ENCODE data around the gene SPACA9.

Gene SPACA9

GRCh38 chr9:132892400-132892799, 13.7 kb downstream of the SPACA9 start:
- no peak overlapping the region for H3K56ac ChIP-seq (ENCODE audit: low read length)
- H3K4me1 ChIP-seq (ENCODE audit: control insufficient read depth, low read depth, low read length) = no peaks in the 10 kb centered on the region
- no peak overlapping the region for H2BK120ac ChIP-seq (ENCODE audit: low read depth, low read length)
- H4K8ac ChIP-seq (ENCODE audit: low read depth, low read length) = no peak overlapping the region
- H3K18ac ChIP-seq (ENCODE audit: low read length) = no peak overlapping the region
- no peak overlapping the region for H3K4ac ChIP-seq (ENCODE audit: low read depth, low read length)
- no peak overlapping the region for H3K4me2 ChIP-seq (ENCODE audit: low read length)
- WGBS (ENCODE audit: extremely low coverage, insufficient coverage, low lambda C conversion rate) = no CpG with 5 or more reads among the region's 9 CpGs
- H2BK15ac ChIP-seq (replicated peaks; ENCODE audit: low read depth) = no peak overlapping the region
- peaks cover 7% of the 10 kb centered on the region for H3K36me3 ChIP-seq (ENCODE audit: control insufficient read depth, insufficient read depth, low read length)
- H3K9ac ChIP-seq (ENCODE audit: low read length) = no peak overlapping the region
- no peak overlapping the region for H2AK5ac ChIP-seq (ENCODE audit: low read length)
- no peak for DNase-seq
- H3K27me3 ChIP-seq (ENCODE audit: insufficient read depth, low read length, poor library complexity) = no peaks in the 10 kb centered on the region
- no peak overlapping the region for H3K23ac ChIP-seq (ENCODE audit: low read length)
- H2BK5ac ChIP-seq (ENCODE audit: low read length) = no peak overlapping the region
- no peaks in the 10 kb centered on the region for H3K79me2 ChIP-seq (ENCODE audit: control insufficient read depth, insufficient read depth, low read length)
- H3K79me1 ChIP-seq (ENCODE audit: low read length) = no peaks in the 10 kb centered on the region
- H3K4me3 ChIP-seq (ENCODE audit: low read length) = no peak overlapping the region
- no peak overlapping the region for H3K27ac ChIP-seq (ENCODE audit: low read depth, low read length)
- H4K5ac ChIP-seq (ENCODE audit: low read length) = no peak overlapping the region

GRCh38 chr9:132894346-132894745, 15.6 kb downstream of the SPACA9 start:
- Histone ChIP-seq H3K18ac (ENCODE audit: low read length) (no peak overlapping the region), H3K79me1 (ENCODE audit: low read length) (no peaks in the 10 kb centered on the region), H2BK15ac (replicated peaks; ENCODE audit: low read depth) (no peak overlapping the region), H2BK120ac (ENCODE audit: low read depth, low read length) (no peak overlapping the region), H3K4ac (ENCODE audit: low read depth, low read length) (no peak overlapping the region), H2BK5ac (ENCODE audit: low read length) (no peak overlapping the region), H4K5ac (ENCODE audit: low read length) (no peak overlapping the region), H3K4me3 (ENCODE audit: low read length) (no peak overlapping the region), H3K4me2 (ENCODE audit: low read length) (no peak overlapping the region), H3K27ac (ENCODE audit: low read depth, low read length) (no peak overlapping the region), H3K23ac (ENCODE audit: low read length) (no peak overlapping the region), H3K9ac (ENCODE audit: low read length) (no peak overlapping the region), H3K56ac (ENCODE audit: low read length) (no peak overlapping the region), H3K36me3 (ENCODE audit: control insufficient read depth, insufficient read depth, low read length) (peaks cover 8% of the 10 kb centered on the region), H3K27me3 (ENCODE audit: insufficient read depth, low read length, poor library complexity) (no peaks in the 10 kb centered on the region), H2AK5ac (ENCODE audit: low read length) (no peak overlapping the region), H3K4me1 (ENCODE audit: control insufficient read depth, low read depth, low read length) (no peaks in the 10 kb centered on the region), H4K8ac (ENCODE audit: low read depth, low read length) (no peak overlapping the region), H3K79me2 (ENCODE audit: control insufficient read depth, insufficient read depth, low read length) (no peaks in the 10 kb centered on the region)
- no CpG with 5 or more reads among the region's 5 CpGs for WGBS (ENCODE audit: extremely low coverage, insufficient coverage, low lambda C conversion rate)
- no peak for DNase-seq

GRCh38 chr9:132894862-132895835, 16.5 kb downstream of the SPACA9 start:
- Histone ChIP-seq H3K23ac (ENCODE audit: low read length) (no peak overlapping the region), H3K36me3 (ENCODE audit: control insufficient read depth, insufficient read depth, low read length) (peaks cover 8% of the 10 kb centered on the region), H2BK120ac (ENCODE audit: low read depth, low read length) (no peak overlapping the region), H2BK5ac (ENCODE audit: low read length) (no peak overlapping the region), H4K8ac (ENCODE audit: low read depth, low read length) (no peak overlapping the region), H3K79me1 (ENCODE audit: low read length) (no peaks in the 10 kb centered on the region), H3K18ac (ENCODE audit: low read length) (no peak overlapping the region), H3K79me2 (ENCODE audit: control insufficient read depth, insufficient read depth, low read length) (no peaks in the 10 kb centered on the region), H2AK5ac (ENCODE audit: low read length) (no peak overlapping the region), H3K4me2 (ENCODE audit: low read length) (no peak overlapping the region), H3K9ac (ENCODE audit: low read length) (no peak overlapping the region), H3K56ac (ENCODE audit: low read length) (no peak overlapping the region), H3K4ac (ENCODE audit: low read depth, low read length) (no peak overlapping the region), H3K27me3 (ENCODE audit: insufficient read depth, low read length, poor library complexity) (no peaks in the 10 kb centered on the region), H2BK15ac (replicated peaks; ENCODE audit: low read depth) (no peak overlapping the region), H3K4me3 (ENCODE audit: low read length) (no peak overlapping the region), H4K5ac (ENCODE audit: low read length) (no peak overlapping the region), H3K27ac (ENCODE audit: low read depth, low read length) (no peak overlapping the region), H3K4me1 (ENCODE audit: control insufficient read depth, low read depth, low read length) (no peaks in the 10 kb centered on the region)
- no CpG with 5 or more reads among the region's 9 CpGs for WGBS (ENCODE audit: extremely low coverage, insufficient coverage, low lambda C conversion rate)
- no peak for DNase-seq

- Histone ChIP-seq H3K4me3 (ENCODE audit: low read length) (no peak overlapping the region), H2BK15ac (replicated peaks; ENCODE audit: low read depth) (no peak overlapping the region), H3K4ac (ENCODE audit: low read depth, low read length) (no peak overlapping the region), H3K23ac (ENCODE audit: low read length) (no peak overlapping the region), H4K8ac (ENCODE audit: low read depth, low read length) (no peak overlapping the region), H3K18ac (ENCODE audit: low read length) (no peak overlapping the region), H3K79me1 (ENCODE audit: low read length) (no peaks in the 10 kb centered on the region), H3K79me2 (ENCODE audit: control insufficient read depth, insufficient read depth, low read length) (no peaks in the 10 kb centered on the region), H3K27ac (ENCODE audit: low read depth, low read length) (no peak overlapping the region), H4K5ac (ENCODE audit: low read length) (no peak overlapping the region), H3K36me3 (ENCODE audit: control insufficient read depth, insufficient read depth, low read length) (peaks cover 10% of the 10 kb centered on the region), H2BK5ac (ENCODE audit: low read length) (no peak overlapping the region), H2AK5ac (ENCODE audit: low read length) (no peak overlapping the region), H3K9ac (ENCODE audit: low read length) (no peak overlapping the region), H3K56ac (ENCODE audit: low read length) (no peak overlapping the region), H3K27me3 (ENCODE audit: insufficient read depth, low read length, poor library complexity) (no peaks in the 10 kb centered on the region), H3K4me2 (ENCODE audit: low read length) (no peak overlapping the region), H3K4me1 (ENCODE audit: control insufficient read depth, low read depth, low read length) (no peaks in the 10 kb centered on the region), H2BK120ac (ENCODE audit: low read depth, low read length) (no peak overlapping the region)
- DNase-seq = no peak
- no CpG with 5 or more reads among the region's 13 CpGs for WGBS (ENCODE audit: extremely low coverage, insufficient coverage, low lambda C conversion rate)
Observed at GRCh38 chr9:132896264-132896663, 17.6 kb downstream of the SPACA9 start.

- no CpG with 5 or more reads among the region's 6 CpGs for WGBS (ENCODE audit: extremely low coverage, insufficient coverage, low lambda C conversion rate)
- H3K36me3 ChIP-seq (ENCODE audit: control insufficient read depth, insufficient read depth, low read length) = peaks cover 10% of the 10 kb centered on the region
- no peaks in the 10 kb centered on the region for H3K4me1 ChIP-seq (ENCODE audit: control insufficient read depth, low read depth, low read length)
Observed at GRCh38 chr9:132896906-132897305, 18.2 kb downstream of the SPACA9 start.

More at GRCh38 chr9:132896906-132897305, 18.2 kb downstream of the SPACA9 start:
- H3K23ac ChIP-seq (ENCODE audit: low read length) = no peak overlapping the region
- H3K79me1 ChIP-seq (ENCODE audit: low read length) = no peaks in the 10 kb centered on the region
- H3K56ac ChIP-seq (ENCODE audit: low read length) = no peak overlapping the region
- no peaks in the 10 kb centered on the region for H3K27me3 ChIP-seq (ENCODE audit: insufficient read depth, low read length, poor library complexity)
- no peak overlapping the region for H2AK5ac ChIP-seq (ENCODE audit: low read length)
- H3K4ac ChIP-seq (ENCODE audit: low read depth, low read length) = no peak overlapping the region
- H3K4me2 ChIP-seq (ENCODE audit: low read length) = no peak overlapping the region
- no peak overlapping the region for H2BK120ac ChIP-seq (ENCODE audit: low read depth, low read length)
- H3K79me2 ChIP-seq (ENCODE audit: control insufficient read depth, insufficient read depth, low read length) = no peaks in the 10 kb centered on the region
- no peak overlapping the region for H4K5ac ChIP-seq (ENCODE audit: low read length)
- no peak overlapping the region for H3K27ac ChIP-seq (ENCODE audit: low read depth, low read length)
- no peak overlapping the region for H2BK5ac ChIP-seq (ENCODE audit: low read length)
- H3K9ac ChIP-seq (ENCODE audit: low read length) = no peak overlapping the region
- H3K18ac ChIP-seq (ENCODE audit: low read length) = no peak overlapping the region
- no peak overlapping the region for H4K8ac ChIP-seq (ENCODE audit: low read depth, low read length)
- no peak overlapping the region for H3K4me3 ChIP-seq (ENCODE audit: low read length)
- no peak overlapping the region for H2BK15ac ChIP-seq (replicated peaks; ENCODE audit: low read depth)
- no peak for DNase-seq
